GM21529 (cell line): ENCODE measurements around the gene COX8A.
"Not testable (repeated sequence)": the region's sequence is repeated elsewhere in the genome, so short reads cannot be mapped to it uniquely, and the experiment has no call there.

Experiments used
- ATAC-seq: cut with Tn5 transposase; IDR thresholded peaks from one replicate; pipeline ENCODE4 v1.9.1; 2021; ENCODE audit not compliant: unreplicated experiment

The COX8A gene, protein sequence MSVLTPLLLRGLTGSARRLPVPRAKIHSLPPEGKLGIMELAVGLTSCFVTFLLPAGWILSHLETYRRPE

DNA sequence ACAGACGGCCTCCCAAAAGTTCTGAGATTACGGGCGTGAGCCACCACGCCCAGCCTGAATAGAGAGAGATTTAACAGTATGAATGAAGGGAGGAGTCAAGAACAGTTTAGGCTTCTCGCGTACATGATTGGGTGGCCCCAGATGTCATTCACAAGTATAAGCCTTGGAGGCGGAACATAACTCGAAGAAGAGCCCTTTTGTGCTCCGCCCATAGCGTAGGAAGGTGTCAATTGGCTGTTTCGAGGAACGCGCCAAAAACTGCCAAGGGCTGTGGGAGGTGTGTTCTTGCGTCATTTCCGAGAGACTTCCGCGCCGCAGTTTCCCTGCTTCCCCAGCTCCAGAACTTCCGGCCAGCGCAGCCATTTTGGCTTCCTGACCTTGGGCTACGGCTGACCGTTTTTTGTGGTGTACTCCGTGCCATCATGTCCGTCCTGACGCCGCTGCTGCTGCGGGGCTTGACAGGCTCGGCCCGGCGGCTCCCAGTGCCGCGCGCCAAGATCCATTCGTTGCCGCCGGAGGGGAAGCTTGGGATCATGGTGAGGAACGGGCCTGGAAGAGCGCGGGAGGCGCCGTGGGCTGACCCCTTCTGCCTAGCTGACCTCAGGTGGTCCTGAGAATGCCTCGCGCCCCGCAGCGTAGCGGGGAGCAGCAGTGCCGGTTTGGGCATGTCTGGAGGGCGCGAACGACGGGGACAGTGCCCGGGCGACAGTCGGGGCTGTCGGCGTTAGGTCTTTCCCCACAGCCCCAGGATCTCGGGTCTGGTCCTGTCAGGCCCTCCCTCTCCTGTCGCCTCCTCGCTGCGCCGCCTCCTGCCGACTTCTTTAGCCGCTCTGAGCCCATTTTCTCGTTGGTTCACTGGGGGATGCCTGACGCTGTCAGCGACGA, at the start of gene COX8A:
Gene COX8A (plus strand): TSS at position 362 of the 885 bp plus-strand sequence. CDS start 61 bp downstream, at position 423.
- ATAC-seq, result peak; percentile 98

DNA sequence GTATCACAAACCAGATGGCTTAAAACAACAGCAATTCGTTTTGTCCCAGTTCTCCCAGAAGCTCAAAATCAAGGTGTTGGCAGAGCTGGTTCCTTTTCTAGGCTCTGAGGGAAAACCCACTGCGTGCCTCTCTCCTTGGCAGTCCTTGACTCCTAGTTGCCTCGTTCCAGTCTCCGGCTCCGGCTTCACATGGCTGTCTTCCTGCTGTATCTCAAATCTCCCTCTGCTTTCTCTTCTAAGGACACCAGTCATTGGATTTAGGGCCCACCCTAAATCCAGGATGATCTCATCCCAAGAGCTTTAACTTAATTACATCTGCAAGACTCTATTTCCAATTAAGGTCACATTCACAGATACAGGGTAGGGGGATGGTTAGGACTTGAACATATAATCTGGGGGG, 44.8 kb upstream of the COX8A start:
- ATAC-seq, result no peak

DNA sequence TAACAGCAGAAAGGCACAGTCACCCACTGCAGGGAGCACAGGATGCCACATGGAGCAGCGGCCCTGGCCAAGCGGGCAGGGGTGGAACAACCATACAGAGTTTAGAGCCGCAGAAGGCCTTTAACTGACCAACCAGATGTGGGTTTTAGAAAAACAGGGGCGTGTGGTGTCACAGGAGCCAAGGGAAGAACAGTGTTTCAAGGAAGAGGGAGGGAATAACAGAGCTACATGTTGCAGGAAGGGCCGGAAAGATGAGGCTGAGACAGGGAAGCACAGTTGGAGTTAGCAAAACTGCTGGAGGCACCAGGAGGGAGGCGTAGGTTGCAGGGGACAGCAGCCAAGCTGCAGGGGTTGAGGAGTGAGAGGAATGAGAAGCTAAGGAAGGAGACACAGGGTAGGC, 43.4 kb upstream of the COX8A start:
- ATAC-seq, result no peak

DNA sequence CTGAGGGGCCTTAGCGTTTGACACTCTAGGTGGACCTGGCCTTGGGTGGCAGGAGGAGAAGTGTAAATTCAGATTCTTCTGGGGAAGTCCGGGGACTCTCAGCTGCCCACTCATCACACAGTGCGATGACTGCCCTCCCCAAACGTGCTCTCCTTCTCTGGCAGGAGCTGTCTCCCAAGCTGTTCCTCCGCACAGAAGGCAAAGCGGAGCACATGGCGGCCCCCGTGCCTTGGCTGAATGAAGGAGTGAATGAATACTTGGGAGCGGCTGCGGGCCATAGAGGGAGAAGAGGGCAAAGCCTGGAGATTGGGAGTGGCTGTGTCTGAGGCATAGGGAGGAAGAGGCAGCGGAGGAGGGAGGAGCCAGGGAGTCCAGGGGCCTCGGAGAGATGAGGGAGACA, 42.5 kb upstream of the COX8A start:
- ATAC-seq, result no peak

DNA sequence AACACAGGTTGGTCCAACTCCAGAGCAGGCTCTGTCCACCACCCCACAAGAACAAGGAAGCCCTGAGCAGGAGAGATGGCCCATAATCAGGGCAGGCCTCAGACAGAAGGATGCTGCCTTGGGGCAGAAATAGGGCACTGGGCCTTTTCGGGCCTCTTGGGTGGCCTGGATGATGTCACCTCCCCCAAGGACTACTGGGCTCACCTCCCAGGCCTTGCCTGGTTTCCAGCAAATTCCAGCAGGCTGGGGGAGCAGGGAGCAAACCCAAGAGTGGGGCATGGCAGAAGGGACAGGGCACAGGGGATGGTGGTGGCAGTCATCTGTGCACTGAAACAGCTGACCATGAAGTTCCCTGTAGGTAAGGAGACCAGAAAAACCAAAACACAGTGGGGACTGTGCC, 41.0 kb upstream of the COX8A start:
- ATAC-seq, result no peak

DNA sequence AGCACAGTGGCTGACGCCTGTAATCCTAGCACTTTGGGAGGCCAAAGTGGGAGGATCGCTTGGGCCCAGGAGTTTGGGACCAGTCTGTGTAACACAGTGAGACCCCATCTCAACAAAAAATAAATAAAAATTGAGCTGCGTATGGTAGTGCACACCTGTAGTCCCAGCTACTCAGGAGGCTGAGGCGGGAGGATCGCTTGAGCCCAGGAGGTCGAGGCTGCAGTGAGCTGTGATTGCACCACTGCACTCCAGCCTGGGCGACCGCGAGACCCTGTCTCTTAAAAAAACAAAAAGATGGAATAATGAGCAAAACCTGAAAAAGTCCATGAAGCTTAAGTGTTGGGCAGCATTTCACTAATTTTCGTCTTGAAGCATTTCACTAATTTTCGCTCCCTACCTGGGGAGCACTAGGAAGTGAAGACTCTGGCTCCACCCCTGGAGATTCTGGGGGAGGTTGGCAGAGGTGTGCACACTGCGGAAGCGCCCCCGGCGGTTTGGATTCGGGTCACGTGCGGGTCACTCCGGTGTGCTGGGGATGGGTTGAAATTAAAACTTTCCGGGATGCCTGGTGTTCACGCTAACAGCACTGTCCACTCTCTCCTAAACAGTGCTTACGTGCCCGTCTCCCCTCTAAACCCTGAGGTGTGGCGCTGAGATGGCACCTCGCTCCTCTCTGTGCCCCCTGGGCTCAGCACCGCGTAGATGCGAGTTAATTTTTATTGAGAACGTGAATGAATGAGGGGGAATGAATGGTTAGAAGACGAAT, 36.5 kb upstream of the COX8A start:
- peak; percentile 24 for ATAC-seq

DNA sequence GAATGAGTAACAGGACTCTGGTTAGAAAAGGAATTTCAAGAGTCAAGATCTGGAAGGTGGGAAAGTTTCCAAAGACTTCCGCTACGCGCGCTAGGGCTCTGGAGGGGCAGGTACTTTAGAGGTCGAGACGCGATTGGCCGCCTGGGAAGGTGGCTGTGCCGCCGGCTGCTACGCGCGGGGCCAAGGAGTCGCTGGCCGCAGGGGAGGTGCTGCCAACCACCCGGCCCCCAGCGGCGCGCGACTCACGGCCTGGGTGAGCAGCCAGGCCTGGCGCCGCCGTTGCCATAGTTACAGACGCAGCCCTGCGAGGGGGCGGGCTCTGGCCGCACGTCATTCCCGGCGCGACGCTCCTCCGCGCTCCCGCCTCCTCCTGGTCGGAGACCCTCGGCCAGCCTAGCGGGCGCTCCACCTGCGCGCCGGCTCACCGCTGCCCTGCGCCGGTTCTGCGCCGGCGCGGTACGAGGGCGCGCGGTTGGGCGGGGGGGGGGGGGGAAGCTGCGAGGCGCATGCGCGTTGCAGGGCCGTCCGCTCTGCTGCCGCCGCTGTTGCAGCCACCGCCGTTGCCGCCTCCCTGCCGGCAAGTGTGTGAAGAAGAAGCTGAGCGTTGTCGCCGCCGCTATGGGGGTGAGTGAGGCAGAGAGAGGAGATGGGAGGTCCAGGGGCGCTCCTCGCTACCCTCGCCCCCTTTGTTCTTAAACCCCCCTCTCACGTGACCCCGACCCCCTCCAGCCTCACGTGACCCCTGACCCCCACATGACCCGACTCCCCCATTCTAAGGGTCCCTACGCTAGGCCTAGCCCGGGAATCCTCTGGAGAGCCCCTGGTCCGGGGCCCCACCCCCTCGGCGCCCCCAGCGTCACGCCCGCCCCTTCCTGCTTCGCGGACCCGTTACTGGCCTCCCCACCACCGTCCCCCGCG, 35.7 kb upstream of the COX8A start, which contains the start of gene NAA40:
Gene NAA40 (plus strand): TSS at position 524 of the 918 bp plus-strand sequence. CDS start 95 bp downstream, at position 619.
- peak; percentile 86 for ATAC-seq

DNA sequence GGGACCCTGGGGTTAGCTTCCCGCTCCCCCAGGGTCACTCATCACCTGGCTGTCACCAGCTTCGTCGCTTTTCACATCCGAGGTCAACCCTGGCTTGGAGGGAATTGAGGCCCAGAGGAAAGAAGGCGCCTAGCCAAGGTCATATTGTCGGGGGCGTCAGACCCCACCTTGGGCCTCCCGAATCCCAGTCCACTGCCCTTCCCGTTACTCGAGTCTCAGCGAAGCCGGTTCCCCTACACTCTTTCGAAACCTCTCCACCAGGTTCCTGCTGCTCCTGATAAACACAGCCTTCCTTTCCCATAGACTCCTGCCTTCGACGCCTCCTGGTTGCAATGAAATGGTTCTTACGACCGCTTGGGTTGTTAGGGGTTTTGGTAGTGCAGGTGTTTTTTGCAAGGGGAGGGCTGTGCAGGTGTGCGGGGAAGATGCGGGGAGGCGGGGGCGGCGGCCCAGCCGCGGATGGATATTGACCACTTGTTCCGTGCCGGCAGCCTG, 35.0 kb upstream of the COX8A start:
- no peak for ATAC-seq

DNA sequence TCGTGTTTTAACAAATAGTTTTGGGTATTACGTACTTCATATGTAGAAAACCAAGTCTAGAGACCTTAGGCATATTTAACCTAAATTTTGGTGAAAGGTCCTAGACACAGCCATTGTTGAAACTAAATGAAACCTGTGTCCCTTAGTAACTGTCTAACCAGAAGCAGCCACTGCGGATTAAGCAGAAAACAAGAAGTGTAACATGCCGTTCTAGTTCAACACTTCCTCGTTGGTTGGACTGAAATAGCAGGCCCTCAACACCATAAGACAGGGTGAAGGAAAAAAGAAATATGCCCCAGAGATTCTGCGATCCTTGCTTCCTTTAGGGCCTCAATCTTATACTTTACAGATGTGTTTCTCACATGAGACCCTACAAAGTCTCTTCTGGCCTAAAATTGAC, 33.6 kb upstream of the COX8A start:
- no peak for ATAC-seq

DNA sequence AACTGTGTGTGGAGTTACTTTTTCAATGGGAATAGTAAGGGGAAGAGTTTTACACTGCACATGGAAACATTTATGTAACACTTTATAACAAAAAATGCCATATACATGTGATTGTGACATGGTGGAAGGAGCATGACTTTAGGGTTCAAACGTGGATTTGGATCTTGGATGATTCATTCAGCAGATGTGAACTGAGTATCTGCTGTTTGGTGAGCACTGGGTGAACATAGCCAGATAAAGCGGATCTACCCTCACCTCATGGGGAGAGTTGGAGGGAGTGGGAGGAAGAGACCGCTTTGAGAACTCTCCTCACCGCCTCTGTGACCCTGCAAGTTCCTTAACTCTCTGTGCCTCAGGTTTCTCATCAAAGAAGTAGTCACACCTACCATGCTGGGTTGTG, 32.5 kb upstream of the COX8A start:
- ATAC-seq, result no peak

DNA sequence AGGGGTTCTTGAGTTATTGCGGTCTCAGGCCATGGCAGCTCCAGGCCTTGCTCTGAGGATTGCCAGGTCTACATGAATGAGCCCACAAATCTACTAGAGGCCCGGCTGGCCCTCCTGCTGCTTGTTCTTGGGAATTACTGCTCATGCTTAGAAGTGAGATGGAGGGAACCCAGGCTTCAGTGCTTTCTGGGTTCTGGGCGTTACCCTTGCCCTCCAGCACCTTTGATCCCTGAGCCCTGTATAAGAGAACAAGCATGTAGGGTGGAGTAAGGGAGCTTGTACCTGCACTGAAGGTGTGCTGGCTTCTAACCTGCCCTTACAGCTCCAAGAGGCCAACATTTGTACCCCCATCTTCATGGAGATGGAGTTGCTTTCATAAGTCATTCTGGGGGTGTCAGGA, 31.6 kb upstream of the COX8A start:
- no peak for ATAC-seq

DNA sequence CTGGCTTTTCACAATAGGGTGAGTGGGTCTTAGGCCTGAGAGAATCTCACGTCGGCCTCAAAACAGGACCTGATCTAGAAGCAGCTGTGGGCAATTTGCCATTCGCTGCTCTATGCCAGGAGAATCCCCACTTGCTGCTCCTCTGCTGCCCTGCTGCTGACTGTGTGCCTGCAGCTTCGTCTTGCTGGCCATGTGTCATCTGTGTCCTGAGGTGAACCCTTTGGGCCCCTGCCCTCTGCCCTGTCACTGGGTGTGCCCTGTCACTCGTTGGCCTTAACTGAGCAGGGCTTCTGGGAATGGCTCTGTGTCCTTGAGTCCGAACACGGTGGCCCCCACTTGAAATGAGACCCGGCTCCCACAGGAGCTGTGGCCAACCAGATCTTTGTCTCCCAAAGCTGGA, 29.4 kb upstream of the COX8A start:
- ATAC-seq, result no peak

DNA sequence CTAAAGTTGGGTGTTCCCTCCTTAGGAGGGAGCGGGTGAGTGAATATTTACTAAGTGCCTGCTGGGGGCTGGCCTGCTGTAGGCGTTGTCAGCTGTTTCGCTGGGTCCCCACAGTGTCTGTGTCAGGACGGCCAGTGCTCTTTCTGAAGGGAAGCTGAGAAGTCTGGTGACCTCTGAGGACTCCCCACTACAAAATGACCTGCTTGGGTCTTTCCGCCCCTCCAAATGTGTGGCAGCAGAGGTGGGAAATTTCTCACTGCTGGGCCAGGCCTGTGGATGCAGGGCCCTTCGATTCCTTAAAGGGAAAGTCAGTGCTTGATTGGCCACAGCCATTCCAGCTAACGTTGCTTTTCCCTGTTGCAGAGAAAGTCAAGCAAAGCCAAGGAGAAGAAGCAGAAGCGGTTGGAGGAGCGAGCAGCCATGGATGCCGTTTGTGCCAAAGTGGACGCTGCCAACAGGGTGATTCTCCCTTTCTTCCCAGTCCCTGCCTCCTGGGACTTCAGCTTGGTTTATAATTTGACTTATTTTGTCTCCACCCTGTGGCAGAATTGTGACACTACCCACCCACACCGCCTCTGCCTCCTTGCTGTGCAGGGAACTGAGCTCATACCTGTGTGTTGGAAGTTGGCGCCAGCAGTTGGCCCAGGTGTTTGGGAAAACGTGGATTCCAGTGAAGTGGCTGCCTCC, 28.8 kb upstream of the COX8A start:
- no peak for ATAC-seq

DNA sequence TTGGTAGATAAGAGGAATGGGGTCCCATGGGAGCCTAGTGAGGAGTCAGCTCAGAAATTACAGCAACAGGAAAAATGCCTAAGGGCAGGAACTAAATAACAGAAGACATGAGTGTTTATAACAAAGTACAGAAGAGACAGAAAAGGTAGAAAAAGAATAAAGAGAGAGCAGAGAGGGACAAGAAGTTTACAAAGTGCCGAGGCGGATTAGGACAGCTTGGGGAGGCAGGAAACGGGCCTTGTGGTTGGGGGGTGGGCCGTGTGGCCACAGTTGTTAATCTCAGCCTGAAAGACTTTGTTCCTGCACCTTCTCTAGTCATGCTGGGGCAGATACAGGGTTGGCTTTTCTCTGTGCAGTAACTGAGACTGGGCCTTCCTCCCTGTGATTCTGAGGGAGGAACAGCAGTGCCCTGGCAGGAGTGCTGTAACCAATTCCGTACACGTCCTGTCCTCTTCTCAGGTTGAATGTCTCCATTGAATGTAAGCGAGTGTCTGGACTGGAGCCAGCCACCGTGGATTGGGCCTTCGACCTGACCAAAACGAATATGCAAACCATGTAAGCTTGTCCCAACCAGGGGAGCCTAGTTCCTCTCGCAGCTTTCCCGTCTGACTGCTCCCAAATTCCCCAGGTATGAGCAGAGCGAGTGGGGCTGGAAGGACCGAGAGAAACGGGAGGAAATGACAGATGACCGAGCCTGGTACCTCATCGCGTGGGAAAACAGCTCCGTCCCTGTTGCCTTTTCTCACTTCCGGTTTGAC, 22.5 kb upstream of the COX8A start:
- peak; percentile 71 for ATAC-seq

DNA sequence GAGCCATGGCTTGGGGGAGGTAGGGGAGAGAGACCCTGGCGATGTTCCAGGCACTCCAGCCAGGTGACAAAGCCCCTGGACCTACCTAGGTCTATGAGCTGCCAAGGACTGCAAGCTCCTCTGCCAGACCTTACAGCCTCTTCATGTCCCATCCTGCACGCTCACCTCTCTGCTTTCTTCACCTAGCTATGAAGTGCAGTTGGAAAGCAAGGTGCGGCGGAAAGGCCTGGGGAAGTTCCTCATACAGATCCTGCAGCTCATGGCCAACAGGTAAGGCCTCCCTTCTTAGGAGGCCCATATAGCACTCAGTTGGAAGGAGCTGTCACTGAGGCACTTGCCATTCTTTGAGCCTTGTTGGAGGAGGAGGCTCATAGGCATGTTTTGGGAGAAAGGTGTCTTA, 21.9 kb upstream of the COX8A start:
- no peak for ATAC-seq

DNA sequence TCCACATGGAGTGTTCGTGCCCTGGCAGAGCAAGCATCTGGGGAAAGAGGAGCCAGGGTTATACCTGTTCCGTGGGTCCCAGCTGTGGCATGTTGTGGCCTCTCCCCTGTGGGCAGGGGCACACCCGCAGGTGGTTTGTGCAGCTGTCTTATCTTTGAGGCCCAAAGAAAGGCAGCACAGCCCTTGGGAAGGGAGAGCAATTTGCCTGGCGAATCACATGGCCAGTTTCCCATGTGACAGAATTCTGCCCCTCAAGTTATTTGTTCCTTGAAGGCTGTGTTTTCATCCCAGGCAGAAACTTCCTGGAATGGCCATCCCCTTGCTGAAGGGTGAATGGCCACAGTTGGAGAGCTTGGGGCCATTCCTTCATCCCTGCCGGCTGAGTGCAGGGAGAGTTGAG, 16.4 kb upstream of the COX8A start:
- no peak for ATAC-seq

DNA sequence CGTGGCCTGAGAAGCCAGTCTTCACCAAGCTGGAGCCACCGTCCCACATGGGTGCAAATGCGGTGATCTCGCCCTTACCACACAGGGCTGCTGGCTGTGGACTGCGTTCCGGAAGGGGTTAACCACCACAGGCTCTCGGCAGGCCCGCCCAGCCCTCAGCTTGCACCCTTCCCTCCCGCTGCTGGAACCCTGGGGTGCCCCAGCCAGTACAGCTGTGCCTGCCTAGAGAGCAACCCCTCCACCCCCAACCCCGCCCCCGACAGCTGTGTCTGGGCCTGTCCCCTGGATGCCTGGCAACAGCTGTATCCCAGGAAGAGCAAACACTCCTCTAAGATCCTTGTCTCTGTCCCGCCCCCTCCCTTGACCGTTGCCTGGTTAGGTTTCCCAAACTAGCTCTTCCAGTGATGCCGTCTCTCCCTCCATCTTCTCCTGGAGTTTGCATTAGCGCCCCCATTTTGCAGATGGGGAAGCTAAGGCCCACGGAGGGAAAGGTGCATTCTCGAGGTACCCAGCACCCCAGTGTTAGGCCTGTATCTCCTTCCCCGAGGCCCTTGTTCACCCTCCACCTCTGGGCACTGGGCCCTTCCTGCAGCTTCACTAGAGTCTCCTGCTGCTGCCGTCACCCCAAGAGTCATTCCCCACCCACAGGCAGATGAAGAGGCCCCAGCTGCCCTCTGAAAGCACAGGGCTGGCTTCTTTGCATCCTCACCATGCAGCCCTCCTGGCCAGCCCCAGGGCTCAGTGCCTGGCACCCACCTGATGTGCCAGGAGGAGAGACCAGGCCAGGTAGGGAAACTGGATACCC, 12.6 kb upstream of the COX8A start:
- no peak for ATAC-seq

DNA sequence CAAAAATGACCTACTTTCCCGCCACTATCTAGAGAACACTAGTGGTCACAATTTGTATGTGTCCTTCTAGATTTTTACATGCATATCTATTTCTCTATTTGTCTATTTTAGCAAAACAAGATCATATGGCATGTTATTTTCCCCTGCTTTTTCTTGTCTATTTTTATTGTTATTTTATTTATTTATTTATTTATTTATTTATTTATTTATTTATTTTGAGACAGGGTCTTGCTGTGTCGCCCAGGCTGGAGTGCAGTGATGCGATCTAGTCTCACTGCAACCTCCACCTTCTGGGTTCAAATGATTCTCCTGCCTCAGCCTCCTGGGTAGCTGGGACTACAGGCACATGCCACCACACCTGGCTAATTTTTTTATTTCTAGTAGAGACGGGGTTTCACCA, 10.5 kb upstream of the COX8A start:
- ATAC-seq, result not testable (repeated sequence)

DNA sequence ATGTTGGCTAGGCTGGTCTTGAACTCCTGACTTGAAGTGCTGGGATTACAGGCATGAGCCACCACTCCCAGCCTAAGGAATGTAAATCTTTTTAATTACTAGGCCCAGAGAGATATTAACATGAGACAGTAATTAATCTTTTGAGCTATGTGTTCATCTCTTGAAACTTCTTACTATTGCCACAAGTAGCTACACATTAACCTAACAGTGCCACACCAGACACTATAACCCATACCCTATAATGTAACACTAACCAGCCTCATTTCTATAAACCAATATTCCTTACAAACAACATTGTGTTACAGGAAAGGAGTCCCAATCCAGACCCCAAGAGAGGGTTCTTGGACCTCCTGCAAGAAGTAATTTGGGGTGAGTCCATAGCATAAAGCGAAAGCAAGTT, 8.0 kb upstream of the COX8A start:
- ATAC-seq, result no peak
